Fibroblast of pulmonary artery (primary cell): ENCODE results near the gene LSR.
A peak's percentile ranks its signal among the peaks of the same experiment; 100 is the strongest.
"Not testable (repeated sequence)": the region's sequence is repeated elsewhere in the genome, so short reads cannot be mapped to it uniquely, and the experiment has no call there.

Experiments used
- DNase-seq: peaks from one replicate; pipeline ENCODE4 v3.0.0-alpha.2; 2010; ENCODE audit warnings: low read depth
- H3K4me3 ChIP-seq: replicated peaks from 2 replicates; pipeline ENCODE4 v1.5.1; 2011; ENCODE audit warnings: low read depth, mild to moderate bottlenecking, control low read depth, low read length, moderate library complexity
- CTCF ChIP-seq: IDR thresholded peaks from 2 replicates; pipeline ENCODE4 v1.5.1; 2011; ENCODE audit warnings: mild to moderate bottlenecking, control low read depth, low read length, inconsistent platforms; ENCODE audit errors: missing control alignments

Gene LSR

GRCh38 chr19:35220315-35220921 is 28.4 kb upstream of the LSR start:
- no peak for TF ChIP-seq CTCF
- H3K4me3 ChIP-seq = no peak overlapping the region
- peak; percentile 21 for DNase-seq

DNA sequence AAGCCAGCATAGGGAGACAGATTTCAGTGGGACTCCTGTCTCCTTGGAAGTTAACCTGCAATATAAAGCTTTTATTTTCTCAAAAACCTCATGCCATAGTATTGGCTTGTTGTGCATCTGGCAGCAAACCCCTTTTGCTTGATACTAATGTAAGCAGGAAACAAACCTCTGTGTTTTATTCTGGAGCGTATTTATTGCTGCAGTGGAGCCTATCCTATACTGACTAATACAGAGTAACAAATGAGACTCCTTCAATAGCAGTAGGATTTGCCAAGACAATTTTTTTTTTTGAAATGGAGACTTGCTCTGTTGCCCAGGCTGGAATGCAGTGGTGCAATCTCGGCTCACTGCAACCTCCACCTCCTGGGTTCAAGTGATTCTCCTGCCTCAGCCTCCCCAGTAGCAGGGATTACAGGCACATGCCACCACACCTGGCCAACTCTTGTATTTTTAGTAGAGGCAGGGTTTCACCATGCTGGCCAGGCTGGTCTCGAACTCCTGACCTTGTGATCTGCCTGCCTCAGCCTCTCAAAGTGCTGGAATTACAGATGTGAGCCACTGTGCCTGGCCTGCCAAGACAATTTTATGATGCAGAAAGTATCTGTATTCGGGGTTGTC is 27.7 kb upstream of the LSR start:
- not testable (repeated sequence) for DNase-seq, H3K4me3 ChIP-seq

DNA sequence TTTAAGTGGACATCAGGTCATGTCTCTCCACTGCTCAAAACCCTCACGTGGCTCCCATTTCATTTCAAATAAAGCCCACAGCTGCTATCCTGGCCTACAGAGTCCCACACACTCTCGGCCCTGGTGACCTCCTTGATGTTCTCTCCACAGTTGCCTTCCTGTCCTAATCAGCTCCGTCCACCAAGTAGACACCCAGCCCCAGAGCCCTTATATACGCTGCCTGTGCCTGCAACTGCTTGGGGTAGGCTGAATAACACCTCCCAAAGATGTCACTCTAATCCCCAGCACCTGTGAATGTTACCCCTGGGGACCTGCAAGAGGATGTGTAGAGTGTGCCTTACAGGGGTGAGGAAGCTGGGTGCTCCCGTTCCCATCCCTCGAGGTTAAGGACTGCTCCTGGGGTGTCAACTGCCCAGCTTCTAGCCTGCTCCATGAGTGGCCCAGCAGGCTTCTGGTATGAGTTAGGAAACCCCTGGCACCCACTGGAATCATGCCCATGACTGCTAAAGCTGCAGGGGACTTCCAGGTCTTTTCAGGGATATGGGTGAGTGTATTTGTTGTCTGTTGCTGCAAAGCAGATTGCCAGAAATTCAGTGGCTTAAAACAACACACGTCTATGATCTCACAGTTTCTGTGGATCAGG is 26.3 kb upstream of the LSR start:
- no peak for DNase-seq
- no peak overlapping the region for H3K4me3 ChIP-seq
- no peak for TF ChIP-seq CTCF

DNA sequence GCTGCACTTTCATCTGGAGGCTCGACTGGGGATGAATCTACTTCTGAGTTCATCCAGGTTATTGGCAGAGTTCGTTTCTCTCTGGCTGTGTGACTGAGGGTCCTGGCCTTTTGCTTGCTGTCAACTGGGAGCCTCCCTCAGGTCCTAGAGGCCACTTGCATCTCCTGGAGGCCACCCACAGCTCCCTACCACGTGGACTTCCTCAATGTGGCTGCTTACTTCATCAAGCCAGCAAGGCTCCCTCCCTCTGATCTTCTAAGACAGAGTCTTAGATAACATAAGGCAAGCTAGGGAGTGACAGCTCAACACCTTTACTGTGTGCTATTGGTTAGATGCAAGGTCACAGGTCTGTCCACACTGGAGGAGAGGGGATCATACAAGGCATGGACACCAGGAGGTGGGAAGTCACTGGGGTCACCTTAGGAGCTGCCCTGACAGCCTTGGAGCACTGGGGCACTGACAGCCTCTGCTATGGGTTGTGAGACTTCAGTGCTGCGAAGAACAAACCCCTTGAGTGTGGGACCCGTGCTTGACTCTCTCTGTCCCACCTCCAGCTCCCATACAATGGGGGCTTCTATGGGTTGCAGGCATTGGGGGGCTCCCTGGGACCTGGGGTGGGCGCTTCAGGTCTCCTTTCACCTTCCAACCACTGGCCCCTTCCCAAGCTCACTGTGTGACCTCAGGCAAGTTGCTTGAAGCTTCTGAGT is 25.6 kb upstream of the LSR start:
- no peak for TF ChIP-seq CTCF
- no peak overlapping the region for H3K4me3 ChIP-seq

GRCh38 chr19:35223862-35224505 is 24.8 kb upstream of the LSR start:
- DNase-seq = no peak
- H3K4me3 ChIP-seq = no peak overlapping the region
- no peak for TF ChIP-seq CTCF

More for the DNA sequence above, 25.6 kb upstream of the LSR start:
- DNase-seq = no peak

- no peak overlapping the region for H3K4me3 ChIP-seq
- no peak for DNase-seq
- TF ChIP-seq CTCF = no peak
Observed at GRCh38 chr19:35224681-35225571, 23.9 kb upstream of the LSR start.
